K562 (cell line): ENCODE measurements around the gene BTRC. TPM values are rescaled to one million over a fixed set of nuclear protein-coding genes. Genes with fewer than 3 reads are reported as not detected.
A peak's percentile ranks its signal among the peaks of the same experiment; 100 is the strongest.

Experiments
- ARHGAP35 ChIP-seq: fragments of 450-650 bp; IDR thresholded peaks from 2 replicates; pipeline ENCODE4 v1.6.1; 2018; ENCODE audit not compliant: partially characterized antibody
- ARID1B ChIP-seq: fragments of 450-650 bp; IDR thresholded peaks from 2 replicates; pipeline ENCODE4 v1.6.1; 2016; ENCODE audit warnings: antibody characterized with exemption, mild to moderate bottlenecking, inconsistent platforms
- DPF2 ChIP-seq: fragments of 450-650 bp; IDR thresholded peaks from 2 replicates; pipeline ENCODE4 v1.6.1; 2016
- ELF2 ChIP-seq: fragments of 250-450 bp; sonication (Bioruptor Pico); IDR thresholded peaks from 2 replicates; pipeline ENCODE4 v1.5.0; 2021; ENCODE audit warnings: mild to moderate bottlenecking
- ERF ChIP-seq: fragments of 450-650 bp; formaldehyde crosslinking; IDR thresholded peaks from 2 replicates; pipeline ENCODE4 v1.4.0; 2020; ENCODE audit warnings: mild to moderate bottlenecking, mixed read lengths
- KLF13 ChIP-seq: fragments of 450-650 bp; IDR thresholded peaks from 2 replicates; pipeline ENCODE4 v1.6.1; 2016; ENCODE audit warnings: missing genetic modification characterization, low read depth, mild to moderate bottlenecking, missing compliant biosample characterization, moderate library complexity, borderline replicate concordance
- NCOA4 ChIP-seq: fragments of 450-650 bp; IDR thresholded peaks from 2 replicates; pipeline ENCODE4 v1.6.1; 2018; ENCODE audit warnings: mild to moderate bottlenecking; ENCODE audit not compliant: partially characterized antibody
- NR1H2 ChIP-seq: sonication (generic); formaldehyde crosslinking; IDR thresholded peaks from 2 replicates; pipeline ENCODE4 v1.4.0; 2020; ENCODE audit warnings: mild to moderate bottlenecking, missing genetic modification reagents
- PCBP2 ChIP-seq: fragments of 200-400 bp; formaldehyde crosslinking; IDR thresholded peaks from 2 replicates; pipeline ENCODE4 v1.6.1; 2018; ENCODE audit warnings: low read length, low read depth, mild to moderate bottlenecking, moderate library complexity; ENCODE audit not compliant: poor library complexity, severe bottlenecking
- RFX7 ChIP-seq: fragments of 250-450 bp; sonication (Bioruptor Pico); IDR thresholded peaks from 2 replicates; pipeline ENCODE4 v1.5.1; 2021; ENCODE audit warnings: mild to moderate bottlenecking
- SNIP1 ChIP-seq: fragments of 450-650 bp; IDR thresholded peaks from 2 replicates; pipeline ENCODE4 v1.7.1; 2017; ENCODE audit warnings: low read depth, mild to moderate bottlenecking
- U2AF1 ChIP-seq: fragments of 200-400 bp; formaldehyde crosslinking; optimal IDR thresholded peaks from 2 replicates; pipeline ENCODE3; 2017; ENCODE audit warnings: mild to moderate bottlenecking, low read depth, low read length, moderate library complexity
- ZFPM2 ChIP-seq: fragments of 250-450 bp; sonication (Bioruptor Pico); IDR thresholded peaks from 2 replicates; pipeline ENCODE4 v1.5.1; 2022; ENCODE audit warnings: mild to moderate bottlenecking
- ZNF146 ChIP-seq: IDR thresholded peaks from one replicate; pipeline ENCODE4 v1.6.1; 2018; ENCODE audit warnings: missing compliant biosample characterization; ENCODE audit not compliant: unreplicated experiment
- ZNF212 ChIP-seq: fragments of 450-650 bp; formaldehyde crosslinking; IDR thresholded peaks from 2 replicates; pipeline ENCODE4 v1.4.0; 2020; ENCODE audit warnings: mild to moderate bottlenecking
- ZNF324 ChIP-seq: fragments of 250-450 bp; sonication (Bioruptor Pico); IDR thresholded peaks from 2 replicates; pipeline ENCODE4 v1.4.0; 2020; ENCODE audit warnings: mild to moderate bottlenecking
- ZNF77 ChIP-seq: fragments of 250-450 bp; sonication (Bioruptor Pico); IDR thresholded peaks from 2 replicates; pipeline ENCODE4 v1.5.0; 2020
- polyA plus RNA-seq, 8 experiments: library from polyadenylated mRNA; depleted of rRNA in 4 of 8; stranded (reverse) in 5 of 8; unstranded in 3 of 8; fragments of >200 nt; fragmentation: Nextera tagmentation in 2 of 8; fragmentation: Illumina TruSeq in 1 of 8; extraction: Ambion mirVana in 2 of 8; extraction: Trizol in 1 of 8; gene quantifications; 2 replicates each; pipeline versions ENCODE4 v1.2.1 to v1.2.3, GENCODE V29; 2011 to 2014; ENCODE audit warnings: inconsistent platforms in 1 of 8, missing spikeins in 1 of 8
- total RNA-seq, 7 experiments: library from RNA; depleted of rRNA in 6 of 7; stranded (reverse); fragments of >200 nt in 6 of 7; fragmentation: Illumina TruSeq in 2 of 7; extraction: Trizol in 2 of 7; gene quantifications; 2 replicates each; pipeline versions ENCODE4 v1.2.1 to v1.2.3, GENCODE V29; 2011 to 2021; ENCODE audit warnings: low replicate concordance in 1 of 7
- TF ChIP-seq, protein P1 (sequence below), 2 experiments: fragments of 200-800 bp in 1 of 2; sonication (Bioruptor generic) in 1 of 2; sonication (generic) in 1 of 2; formaldehyde crosslinking in 1 of 2; IDR thresholded peaks in 1 of 2; conservative IDR thresholded peaks in 1 of 2; 2 replicates each; pipeline versions ENCODE4 v1.5.0 to v1.6.1; 2016 to 2020; ENCODE audit warnings: missing compliant biosample characterization in 1 of 2, missing genetic modification characterization in 1 of 2, missing genetic modification reagents in 1 of 2
- TF ChIP-seq, protein P2 (sequence below): sonication (generic); formaldehyde crosslinking; IDR thresholded peaks from 2 replicates; pipeline ENCODE4 v1.8.0; 2022; ENCODE audit warnings: missing genetic modification reagents, mild to moderate bottlenecking, borderline replicate concordance
- TF ChIP-seq, protein P3 (sequence below): fragments of 250-450 bp; sonication (Bioruptor Pico); IDR thresholded peaks from 2 replicates; pipeline ENCODE4 v1.8.0; 2021; ENCODE audit warnings: moderate library complexity, mild to moderate bottlenecking, inconsistent platforms
- TF ChIP-seq, protein P4 (sequence below): sonication (generic); formaldehyde crosslinking; IDR thresholded peaks from 2 replicates; pipeline ENCODE4 v1.9.0; 2022; ENCODE audit warnings: mild to moderate bottlenecking, missing genetic modification reagents

Gene BTRC
- total and polyA plus RNA-seq, 9 of the 15 experiments (the other 6 are each of a cell fraction or from before 2014, with no cell fraction given) = 1.6 to 15.4 (median 7.0) TPM

DNA sequence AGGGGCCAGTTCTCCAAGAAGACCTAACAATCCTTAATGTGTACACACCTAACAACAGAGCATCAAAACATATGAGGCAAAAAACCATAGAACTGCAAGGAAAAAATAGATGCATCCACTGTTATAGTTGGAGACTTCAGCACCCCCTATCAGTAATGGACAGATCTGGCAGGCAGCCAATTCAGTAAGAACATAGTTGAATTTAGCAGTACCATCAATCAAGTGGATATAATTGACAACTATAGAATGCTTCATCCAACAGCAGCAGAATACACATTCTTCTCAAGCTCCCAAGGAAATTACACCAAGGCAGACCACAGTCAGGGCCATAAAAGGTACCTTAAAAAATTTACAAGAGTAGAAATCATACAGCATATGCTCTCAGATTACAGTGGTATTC lies 191.9 kb downstream of the BTRC start (continued):
- TF ChIP-seq ZFPM2 (CRISPR knock-in tag) = no peak
- peak; percentile 43; the same call in 1 of the 2 replicates for TF ChIP-seq ARID1B
- no peak for TF ChIP-seq ZNF324 (CRISPR knock-in tag)
- no peak for TF ChIP-seq ZNF146
- TF ChIP-seq ELF2 (CRISPR knock-in tag) = no peak
- TF ChIP-seq RFX7 (CRISPR knock-in tag) = no peak
- no peak for TF ChIP-seq PCBP2
- TF ChIP-seq NR1H2 (CRISPR knock-in tag) = no peak
- TF ChIP-seq ZNF212 = no peak
- TF ChIP-seq KLF13 (tag) = no peak
- TF ChIP-seq, protein P1, sequence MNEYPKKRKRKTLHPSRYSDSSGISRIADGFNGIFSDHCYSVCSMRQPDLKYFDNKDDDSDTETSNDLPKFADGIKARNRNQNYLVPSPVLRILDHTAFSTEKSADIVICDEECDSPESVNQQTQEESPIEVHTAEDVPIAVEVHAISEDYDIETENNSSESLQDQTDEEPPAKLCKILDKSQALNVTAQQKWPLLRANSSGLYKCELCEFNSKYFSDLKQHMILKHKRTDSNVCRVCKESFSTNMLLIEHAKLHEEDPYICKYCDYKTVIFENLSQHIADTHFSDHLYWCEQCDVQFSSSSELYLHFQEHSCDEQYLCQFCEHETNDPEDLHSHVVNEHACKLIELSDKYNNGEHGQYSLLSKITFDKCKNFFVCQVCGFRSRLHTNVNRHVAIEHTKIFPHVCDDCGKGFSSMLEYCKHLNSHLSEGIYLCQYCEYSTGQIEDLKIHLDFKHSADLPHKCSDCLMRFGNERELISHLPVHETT (CRISPR knock-in tag; conservative IDR thresholded peaks at IDR 0.05 in 1 of 2, IDR thresholded peaks at IDR 0.05 in 1 of 2) = no peak
- no peak for TF ChIP-seq U2AF1
- TF ChIP-seq, protein P2, sequence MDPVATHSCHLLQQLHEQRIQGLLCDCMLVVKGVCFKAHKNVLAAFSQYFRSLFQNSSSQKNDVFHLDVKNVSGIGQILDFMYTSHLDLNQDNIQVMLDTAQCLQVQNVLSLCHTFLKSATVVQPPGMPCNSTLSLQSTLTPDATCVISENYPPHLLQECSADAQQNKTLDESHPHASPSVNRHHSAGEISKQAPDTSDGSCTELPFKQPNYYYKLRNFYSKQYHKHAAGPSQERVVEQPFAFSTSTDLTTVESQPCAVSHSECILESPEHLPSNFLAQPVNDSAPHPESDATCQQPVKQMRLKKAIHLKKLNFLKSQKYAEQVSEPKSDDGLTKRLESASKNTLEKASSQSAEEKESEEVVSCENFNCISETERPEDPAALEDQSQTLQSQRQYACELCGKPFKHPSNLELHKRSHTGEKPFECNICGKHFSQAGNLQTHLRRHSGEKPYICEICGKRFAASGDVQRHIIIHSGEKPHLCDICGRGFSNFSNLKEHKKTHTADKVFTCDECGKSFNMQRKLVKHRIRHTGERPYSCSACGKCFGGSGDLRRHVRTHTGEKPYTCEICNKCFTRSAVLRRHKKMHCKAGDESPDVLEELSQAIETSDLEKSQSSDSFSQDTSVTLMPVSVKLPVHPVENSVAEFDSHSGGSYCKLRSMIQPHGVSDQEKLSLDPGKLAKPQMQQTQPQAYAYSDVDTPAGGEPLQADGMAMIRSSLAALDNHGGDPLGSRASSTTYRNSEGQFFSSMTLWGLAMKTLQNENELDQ (CRISPR knock-in tag) = no peak
- TF ChIP-seq ERF = no peak
- TF ChIP-seq ARHGAP35 = no peak
- no peak for TF ChIP-seq SNIP1
- TF ChIP-seq, protein P3, sequence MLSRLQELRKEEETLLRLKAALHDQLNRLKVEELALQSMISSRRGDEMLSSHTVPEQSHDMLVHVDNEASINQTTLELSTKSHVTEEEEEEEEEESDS (CRISPR knock-in tag) = no peak
- TF ChIP-seq, protein P4, sequence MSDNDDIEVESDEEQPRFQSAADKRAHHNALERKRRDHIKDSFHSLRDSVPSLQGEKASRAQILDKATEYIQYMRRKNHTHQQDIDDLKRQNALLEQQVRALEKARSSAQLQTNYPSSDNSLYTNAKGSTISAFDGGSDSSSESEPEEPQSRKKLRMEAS = no peak
- no peak for TF ChIP-seq ZNF77 (CRISPR knock-in tag)
- TF ChIP-seq NCOA4 = no peak
- TF ChIP-seq DPF2 = no peak
